GM12878 (cell line): ENCODE data around the gene LRRC7. TPM values are rescaled to one million over a fixed set of nuclear protein-coding genes. Genes with fewer than 3 reads are reported as not detected.

Experiments used
- ATAC-seq: fragments of 200-7000 bp; cut with Tn5 transposase; 3 replicates; pipeline ENCODE4 v1.9.1; 2020; ENCODE audit warnings: mild to moderate bottlenecking, moderate library complexity
- BruUV-seq: library from RNA; stranded (reverse); fragments of 400-500 nt; replicated peaks from 2 replicates; lab custom pipeline; 2021; lab: Mats Ljungman, UMichigan
- CTCF ChIA-PET: fragments of 300-600 bp; sonication (Branson Sonifier 250); formaldehyde crosslinking; extraction: SDS; loops from one replicate; lab custom pipeline; 2021; ENCODE audit warnings: inconsistent platforms; lab: Yijun Ruan, JAX
- POLR2A ChIA-PET: fragments of 350-600 bp; formaldehyde crosslinking; extraction: SDS; loops from one replicate; lab custom pipeline; 2021; ENCODE audit warnings: inconsistent platforms; lab: Charles Lee
- RAD21 ChIA-PET: fragments of 300-600 bp; sonication (Branson Sonifier 250); formaldehyde crosslinking; loops from one replicate; lab custom pipeline; 2023; ENCODE audit warnings: antibody characterized with exemption; ENCODE audit not compliant: unreplicated experiment; lab: Charles Lee
- SMC1A ChIA-PET: fragments of 300-600 bp; sonication (Branson Sonifier 250); formaldehyde crosslinking; loops from one replicate; lab custom pipeline; 2023; ENCODE audit not compliant: unreplicated experiment, uncharacterized antibody; lab: Charles Lee
- DNase-seq: peaks from one replicate; pipeline ENCODE4 v3.0.0-alpha.2; 2011; ENCODE audit warnings: low read depth, low spot score
- FAIRE-seq: peaks from 3 replicates; lab custom pipeline; 2011; peaks lifted over from hg19 to GRCh38; lab: Jason Lieb, UNC
- H2AFZ ChIP-seq: 2 replicates; pipeline ENCODE4 v1.6.0; 2011; ENCODE audit warnings: low read depth, low read length, control low read depth; ENCODE audit not compliant: control insufficient read depth
- H3K27ac ChIP-seq: 2 replicates; pipeline ENCODE4 v1.5.1; 2011; ENCODE audit warnings: control low read depth; ENCODE audit not compliant: control insufficient read depth, insufficient read depth
- H3K27me3 ChIP-seq, 2 experiments: replicated peaks in 1 of 2; 2 replicates each; pipeline versions ENCODE4 v1.6.0 to v1.6.1; 2011; ENCODE audit warnings: low read length in 1 of 2; ENCODE audit not compliant: control insufficient read depth in 2 of 2, insufficient read depth in 2 of 2
- H3K36me3 ChIP-seq, 2 experiments: 2 replicates each; pipeline ENCODE4 v1.5.1; 2011; ENCODE audit warnings: low read length in 1 of 2; ENCODE audit not compliant: control insufficient read depth in 2 of 2, insufficient read depth in 2 of 2
- H3K4me1 ChIP-seq: 2 replicates; pipeline ENCODE4 v1.6.1; 2011; ENCODE audit warnings: mild to moderate bottlenecking, low read length, moderate library complexity, mixed read lengths; ENCODE audit not compliant: control insufficient read depth, insufficient read depth
- H3K4me2 ChIP-seq: 2 replicates; pipeline ENCODE4 v1.6.0; 2011; ENCODE audit warnings: control low read depth; ENCODE audit not compliant: control insufficient read depth, insufficient read depth
- H3K4me3 ChIP-seq: fragments of 200-600 bp; sonication (generic); 2 replicates; pipeline ENCODE4 v1.5.1; 2016
- H3K79me2 ChIP-seq: 2 replicates; pipeline ENCODE4 v1.6.0; 2011; ENCODE audit warnings: low read length; ENCODE audit not compliant: control insufficient read depth, insufficient read depth
- H3K9ac ChIP-seq: 2 replicates; pipeline ENCODE4 v1.8.0; 2011; ENCODE audit warnings: low read length, control low read depth, mixed read lengths; ENCODE audit not compliant: control insufficient read depth, insufficient read depth
- H3K9me3 ChIP-seq: replicated peaks from 3 replicates; pipeline ENCODE4 v1.5.1; 2011; ENCODE audit warnings: mild to moderate bottlenecking, low read length; ENCODE audit not compliant: control insufficient read depth, insufficient read depth
- H4K20me1 ChIP-seq: 2 replicates; pipeline ENCODE4 v1.6.0; 2011; ENCODE audit not compliant: control insufficient read depth, insufficient read depth
- FOS ChIP-seq: IDR thresholded peaks from 3 replicates; pipeline ENCODE4 v1.6.1; 2011; ENCODE audit warnings: borderline replicate concordance; ENCODE audit not compliant: insufficient read length; ENCODE audit errors: extremely low read depth
- FOXK2 ChIP-seq: fragments of 450-650 bp; IDR thresholded peaks from 2 replicates; pipeline ENCODE4 v1.6.1; 2017; ENCODE audit warnings: mild to moderate bottlenecking, moderate library complexity
- HSF1 ChIP-seq: fragments of 150-350 bp; IDR thresholded peaks from 2 replicates; pipeline ENCODE4 v1.6.1; 2014; ENCODE audit warnings: mild to moderate bottlenecking, low read depth, low read length
- IRF3 ChIP-seq: fragments of 450-650 bp; IDR thresholded peaks from 2 replicates; pipeline ENCODE4 v1.6.1; 2014; ENCODE audit warnings: mild to moderate bottlenecking
- IRF5 ChIP-seq: fragments of 450-650 bp; IDR thresholded peaks from 2 replicates; pipeline ENCODE4 v1.6.1; 2017; ENCODE audit warnings: borderline replicate concordance
- MTA3 ChIP-seq: IDR thresholded peaks from 2 replicates; pipeline ENCODE4 v1.6.1; 2012; ENCODE audit warnings: low read length, inconsistent platforms, borderline replicate concordance
- REST ChIP-seq: IDR thresholded peaks from 2 replicates; pipeline ENCODE4 v1.6.1; 2012; ENCODE audit warnings: mild to moderate bottlenecking, low read depth, low read length
- STAT1 ChIP-seq: fragments of 450-650 bp; conservative IDR thresholded peaks from 2 replicates; pipeline ENCODE4 v1.6.1; 2014; ENCODE audit warnings: antibody characterized with exemption, mild to moderate bottlenecking
- ZBTB40 ChIP-seq: fragments of 450-650 bp; IDR thresholded peaks from 2 replicates; pipeline ENCODE4 v1.6.1; 2016; ENCODE audit warnings: mild to moderate bottlenecking, moderate library complexity, borderline replicate concordance
- WGBS: methylation state at CpG from one replicate; pipeline ENCODE4 v1.1.6; 2016; ENCODE audit warnings: low lambda C conversion rate; ENCODE audit not compliant: insufficient replicate concordance, insufficient coverage; ENCODE audit errors: missing lambda C conversion rate; 5-methylcytosine and 5-hydroxymethylcytosine counted together
- in situ Hi-C: fragments of 300-500 bp; cut with MboI; formaldehyde crosslinking; loops from 9 replicates; pipeline ENCODE4 v1.14.3; 2018; ENCODE audit warnings: mixed read lengths
- intact Hi-C: fragments of 100-400 bp; cut with micrococcal nuclease; formaldehyde crosslinking; loops from one replicate; pipeline ENCODE4 v1.14.2; 2022; ENCODE audit not compliant: unreplicated experiment
- polyA plus RNA-seq, 11 experiments: library from polyadenylated mRNA; depleted of rRNA in 4 of 11; unstranded in 6 of 11; stranded (reverse) in 5 of 11; fragments of >200 nt; fragmentation: Nextera tagmentation in 4 of 11; fragmentation: Illumina TruSeq in 1 of 11; extraction: Ambion mirVana in 4 of 11; extraction: Trizol in 1 of 11; gene quantifications; 1 replicate in 1 of 11; 2 replicates in 10 of 11; pipeline versions ENCODE4 v1.2.1 to v1.2.3, GENCODE V29; 2011 to 2016; ENCODE audit warnings: inconsistent platforms in 2 of 11, missing spikeins in 2 of 11, low read depth in 1 of 11
- total RNA-seq, 4 experiments: library from RNA; depleted of rRNA in 3 of 4; stranded (reverse); fragments of >200 nt in 3 of 4; fragmentation: Illumina TruSeq in 1 of 4; extraction: Trizol in 1 of 4; gene quantifications; 2 replicates each; pipeline versions ENCODE4 v1.2.1 to v1.2.3, GENCODE V29; 2013 to 2021
- TF ChIP-seq, protein P1 (sequence below): IDR thresholded peaks from 2 replicates; pipeline ENCODE4 v1.6.1; 2011; ENCODE audit warnings: low read depth, mild to moderate bottlenecking, low read length, moderate library complexity, borderline replicate concordance; ENCODE audit errors: extremely low read depth

The LRRC7 gene
- total and polyA plus RNA-seq, 10 of the 15 experiments (the other 5 are each of a cell fraction or from before 2014, with no cell fraction given), result 0.05 to 1.4 (median 0.24) TPM; not detected in 5

DNA sequence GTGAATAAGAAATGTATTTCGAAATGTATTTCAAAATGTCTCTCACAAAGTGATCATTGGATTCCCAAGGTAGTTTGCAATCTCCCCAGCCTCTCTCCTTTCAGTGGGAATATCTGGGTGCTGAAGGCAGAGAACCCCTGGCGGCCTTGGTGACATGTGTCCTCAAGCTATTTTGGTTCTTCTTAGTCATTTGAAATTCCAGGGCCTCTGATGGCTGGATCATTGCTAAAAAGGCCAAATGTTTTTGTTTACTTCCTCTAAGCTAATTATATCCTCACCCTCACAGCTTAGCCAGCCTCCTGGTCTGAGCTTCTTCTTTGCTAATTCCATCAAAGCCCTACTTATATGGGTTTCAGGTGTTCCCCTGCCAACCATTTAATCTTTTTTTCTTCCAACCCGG is 566.4 kb downstream of the LRRC7 start:
- FAIRE-seq (no peak), DNase-seq (no peak), ATAC-seq (no peak)
- Histone ChIP-seq H4K20me1 (no peaks in the 10 kb centered on the region), H3K4me3 (no peak overlapping the region), H2AFZ (no peak overlapping the region), H3K27ac (no peak overlapping the region), H3K27me3 (no peaks in the 10 kb centered on the region), H3K9me3 (no peaks in the 10 kb centered on the region), H3K9ac (no peak overlapping the region), H3K4me1 (no peaks in the 10 kb centered on the region), H3K4me2 (no peak overlapping the region), H3K36me3 (no peaks in the 10 kb centered on the region), H3K79me2 (no peaks in the 10 kb centered on the region)
- SMC1A ChIA-PET, result interaction anchor here (0.7 to 2.1 kb wide), 8 partner anchors 22 to 394 kb away, joined by 3 to 9 read pairs (median 5); partner anchors contain the start of gene ANKRD13C
- RAD21 ChIA-PET, result interaction anchor here (1.1 to 1.7 kb wide), 6 partner anchors 30 to 916 kb away, joined by 3 to 8 read pairs (median 4); no protein-coding TSS in a partner anchor
- intact Hi-C loops (loop anchor here (5.0 to 10.0 kb wide), 2 partner anchors 113 to 921 kb away; no protein-coding TSS in a partner anchor), in situ Hi-C loops (loop anchor here (5.0 to 10.0 kb wide), 3 partner anchors 351 to 921 kb away; no protein-coding TSS in a partner anchor)
- POLR2A ChIA-PET, result no interaction called here
- 29% methylated on average over 3 of the region's 3 CpGs for WGBS
- CTCF ChIA-PET, result interaction anchor here (0.8 to 5.4 kb wide), 20 partner anchors 9 to 395 kb away, joined by 3 to 49 read pairs (median 5); partner anchors contain the start of gene CTH
- BruUV-seq, result no TSS peak
- no peak for TF ChIP-seq MTA3
- TF ChIP-seq FOS, result no peak
- TF ChIP-seq IRF3, result no peak
- TF ChIP-seq ZBTB40, result no peak
- TF ChIP-seq REST, result no peak
- no peak for TF ChIP-seq STAT1
- TF ChIP-seq, protein P1, sequence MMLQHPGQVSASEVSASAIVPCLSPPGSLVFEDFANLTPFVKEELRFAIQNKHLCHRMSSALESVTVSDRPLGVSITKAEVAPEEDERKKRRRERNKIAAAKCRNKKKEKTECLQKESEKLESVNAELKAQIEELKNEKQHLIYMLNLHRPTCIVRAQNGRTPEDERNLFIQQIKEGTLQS, result no peak
- no peak for TF ChIP-seq HSF1
- no peak for TF ChIP-seq FOXK2
- TF ChIP-seq IRF5, result no peak
